ENCODE measurements around the gene AKAP13. TPM values are rescaled to one million over a fixed set of nuclear protein-coding genes. Genes with fewer than 3 reads are reported as not detected.

AKAP13 gene
- total RNA-seq, 4 donors from 2014 or later, result 128 to 460 (median 243) TPM

- intact Hi-C loops (cut with DNase I; ENCODE audit: low total_unique reads), result no loop called here
- H3K9me3 ChIP-seq, result no peaks in the 10 kb centered on the region
- no peak for DNase-seq
- no peaks in the 10 kb centered on the region for H3K27me3 ChIP-seq
- H3K4me1 ChIP-seq, result peaks cover 5 to 19% of the 10 kb centered on the region in 2 donors
- no peaks in the 10 kb centered on the region for H3K36me3 ChIP-seq
- peak overlapping the region; percentile 74 to 86 for H3K27ac ChIP-seq
- H3K4me3 ChIP-seq, result no peak overlapping the region
- TF ChIP-seq POLR2A (IDR thresholded peaks at IDR 0.05) (no peak), CTCF (IDR thresholded peaks at IDR 0.05) (no peak)
Measured at GRCh38 chr15:85501574-85501973, 121.2 kb downstream of the AKAP13 start.

GRCh38 chr15:85503151-85503799 is 122.9 kb downstream of the AKAP13 start:
- no peaks in the 10 kb centered on the region for H3K27me3 ChIP-seq
- intact Hi-C loops (cut with DNase I; ENCODE audit: low total_unique reads), result no loop called here
- no peaks in the 10 kb centered on the region for H3K36me3 ChIP-seq
- no peaks in the 10 kb centered on the region for H3K9me3 ChIP-seq
- peak overlapping the region; percentile 75 to 86 for H3K27ac ChIP-seq
- DNase-seq, result no peak
- TF ChIP-seq CTCF (IDR thresholded peaks at IDR 0.05) (no peak), POLR2A (IDR thresholded peaks at IDR 0.05) (no peak)
- H3K4me3 ChIP-seq, result no peak overlapping the region
- peaks cover 5 to 19% of the 10 kb centered on the region in 2 donors for H3K4me1 ChIP-seq

- H3K4me1 ChIP-seq, result peaks cover 3 to 4% of the 10 kb centered on the region in 2 donors
- TF ChIP-seq POLR2A (IDR thresholded peaks at IDR 0.05), result no peak
- TF ChIP-seq CTCF (IDR thresholded peaks at IDR 0.05), result peak; percentile 54 to 65 (median 58)
- peak overlapping the region; percentile 75 to 86 for H3K27ac ChIP-seq
- no peak overlapping the region for H3K4me3 ChIP-seq
- H3K9me3 ChIP-seq, result no peaks in the 10 kb centered on the region
- no peaks in the 10 kb centered on the region for H3K36me3 ChIP-seq
- H3K27me3 ChIP-seq, result no peaks in the 10 kb centered on the region
- intact Hi-C loops (cut with DNase I; ENCODE audit: low total_unique reads), result no loop called here
- DNase-seq, result peak in 1 of 2 donors; percentile 72
Measured at GRCh38 chr15:85504749-85505676, 124.6 kb downstream of the AKAP13 start.

GRCh38 chr15:85507114-85507513 is 126.7 kb downstream of the AKAP13 start:
- H3K27me3 ChIP-seq, result no peaks in the 10 kb centered on the region
- no peak for DNase-seq
- TF ChIP-seq POLR2A (IDR thresholded peaks at IDR 0.05) (no peak), CTCF (IDR thresholded peaks at IDR 0.05) (no peak)
- no peaks in the 10 kb centered on the region for H3K36me3 ChIP-seq
- no peak overlapping the region for H3K4me3 ChIP-seq
- H3K9me3 ChIP-seq, result no peaks in the 10 kb centered on the region
- H3K4me1 ChIP-seq, result no peaks in the 10 kb centered on the region
- intact Hi-C loops (cut with DNase I; ENCODE audit: low total_unique reads), result no loop called here
- H3K27ac ChIP-seq, result no peak overlapping the region

- Histone ChIP-seq H3K27me3 (no peaks in the 10 kb centered on the region), H3K4me1 (no peaks in the 10 kb centered on the region), H3K9me3 (no peaks in the 10 kb centered on the region), H3K36me3 (no peaks in the 10 kb centered on the region), H3K4me3 (no peak overlapping the region), H3K27ac (no peak overlapping the region)
- no peak for DNase-seq
- TF ChIP-seq POLR2A (IDR thresholded peaks at IDR 0.05), result no peak
- no peak for TF ChIP-seq CTCF (IDR thresholded peaks at IDR 0.05)
- intact Hi-C loops (cut with DNase I; ENCODE audit: low total_unique reads), result no loop called here
Measured at GRCh38 chr15:85509973-85510372, 129.6 kb downstream of the AKAP13 start.

Measured in uterus (tissue), 4 donors.